GM21381 (cell line): ENCODE results near the gene AJAP1.

Experiments used
- ATAC-seq: cut with Tn5 transposase; IDR thresholded peaks from one replicate; pipeline ENCODE4 v1.9.1; 2021; ENCODE audit warnings: mild to moderate bottlenecking, moderate library complexity; ENCODE audit not compliant: unreplicated experiment

The AJAP1 gene

GRCh38 chr1:4628992-4629391, 25.4 kb upstream of the AJAP1 start:
- no peak for ATAC-seq

DNA sequence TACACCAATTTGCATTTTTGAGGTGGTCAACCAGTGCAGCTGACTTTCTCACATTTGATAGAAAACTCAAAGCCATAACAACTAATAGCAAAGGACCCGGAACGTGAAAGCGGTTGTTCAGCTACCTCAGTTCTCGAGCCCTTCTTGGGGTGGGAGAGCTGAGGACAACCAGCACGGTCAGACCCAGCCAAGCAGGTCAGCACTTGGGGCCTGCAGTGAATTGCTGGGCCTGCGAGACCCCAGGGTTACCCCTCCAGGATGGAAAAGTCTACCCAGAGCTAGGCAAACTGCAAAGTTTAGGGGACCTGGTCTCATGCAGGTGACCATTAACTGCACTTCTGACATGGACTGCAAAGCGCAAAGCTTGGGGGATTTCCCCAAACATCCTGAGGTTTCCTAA, 23.8 kb upstream of the AJAP1 start:
- ATAC-seq = no peak

- no peak for ATAC-seq
Measured at GRCh38 chr1:4631321-4631720, 23.1 kb upstream of the AJAP1 start.

DNA sequence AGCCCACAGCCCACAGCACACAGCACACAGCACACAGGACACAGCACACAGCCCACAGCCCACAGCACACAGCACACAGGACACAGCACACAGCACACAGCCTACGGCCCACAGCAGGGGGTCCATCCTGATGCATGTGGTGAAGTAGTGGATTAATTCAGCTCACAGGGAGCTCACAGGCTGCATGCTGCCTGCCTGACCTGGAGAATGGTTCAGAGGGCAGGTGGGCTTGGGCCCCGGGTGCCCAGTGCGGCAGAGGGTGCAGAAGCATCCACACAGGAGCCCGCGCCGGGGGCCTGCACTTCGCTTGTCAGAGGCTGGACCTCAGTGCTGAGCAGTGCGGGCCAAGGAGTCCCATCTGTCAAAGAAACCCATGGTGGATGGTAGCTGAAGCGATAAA, 21.1 kb upstream of the AJAP1 start:
- ATAC-seq = no peak

GRCh38 chr1:4634156-4634792, 20.1 kb upstream of the AJAP1 start:
- no peak for ATAC-seq

DNA sequence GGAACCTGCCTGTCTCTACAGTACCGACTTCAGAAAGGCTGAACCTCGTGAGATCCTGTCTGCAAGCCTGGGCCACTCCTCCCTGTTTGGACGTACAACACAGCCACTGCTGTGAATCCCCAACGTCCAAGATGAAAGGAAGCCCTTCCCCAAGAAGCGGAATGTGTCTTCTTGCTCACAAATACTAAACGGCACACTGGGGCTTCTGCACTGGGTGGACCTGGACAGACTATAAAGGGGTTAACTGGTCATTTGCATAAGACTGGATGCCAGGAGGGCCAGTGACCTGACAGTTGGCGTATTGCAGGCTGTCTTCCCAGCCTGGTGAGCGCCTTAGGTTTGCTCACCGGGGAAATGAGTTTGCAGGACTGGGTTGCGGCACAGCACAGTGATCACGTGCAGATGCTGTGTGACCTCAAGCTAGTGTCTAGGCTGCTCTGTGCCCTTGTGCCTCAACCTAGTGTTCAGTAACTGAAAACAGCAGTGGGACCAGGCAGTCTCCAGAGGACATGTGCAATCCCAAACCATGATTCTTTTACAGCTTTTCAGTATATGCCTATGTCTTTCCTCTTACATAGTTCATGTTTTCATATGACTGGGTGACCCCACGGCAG, 19.5 kb upstream of the AJAP1 start:
- no peak for ATAC-seq

GRCh38 chr1:4636186-4636585, 18.2 kb upstream of the AJAP1 start:
- ATAC-seq = no peak

- ATAC-seq = no peak
Measured at GRCh38 chr1:4636644-4637380, 17.6 kb upstream of the AJAP1 start.

DNA sequence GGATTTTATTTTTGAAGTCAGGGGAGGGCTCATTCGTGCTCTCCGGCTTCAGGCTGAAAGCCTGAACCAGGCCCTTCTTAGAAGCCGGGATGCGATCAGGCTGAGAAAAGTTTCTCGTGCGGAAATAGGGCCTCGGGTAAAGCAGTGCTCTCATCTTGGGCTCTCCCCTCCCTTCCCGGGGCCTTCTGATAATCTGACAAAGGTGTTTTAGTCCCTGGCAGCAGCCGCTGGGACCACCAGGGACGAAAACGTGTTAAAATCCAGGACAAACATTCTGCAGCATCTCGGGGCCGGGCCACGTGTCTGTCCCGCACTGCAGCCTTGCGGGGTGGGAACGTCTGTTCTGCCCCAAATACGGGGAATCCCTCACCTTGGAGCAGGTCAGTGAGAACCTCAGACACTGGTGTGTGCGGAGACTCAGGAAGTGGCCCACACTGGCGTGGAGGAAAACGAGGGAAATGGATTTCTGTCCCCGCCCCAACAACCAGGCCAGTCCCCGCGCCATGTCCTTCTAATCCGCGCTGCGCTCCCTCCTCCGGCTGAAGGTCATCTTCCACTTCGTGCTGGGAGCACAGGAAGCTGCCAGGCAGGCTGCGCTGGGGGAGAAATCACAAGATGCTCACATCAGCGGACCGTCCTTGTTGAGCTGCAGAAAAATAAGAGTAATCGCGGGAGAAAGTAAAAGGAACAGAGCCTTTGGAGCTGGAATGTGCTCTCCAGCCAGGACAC, 16.6 kb upstream of the AJAP1 start:
- no peak for ATAC-seq

DNA sequence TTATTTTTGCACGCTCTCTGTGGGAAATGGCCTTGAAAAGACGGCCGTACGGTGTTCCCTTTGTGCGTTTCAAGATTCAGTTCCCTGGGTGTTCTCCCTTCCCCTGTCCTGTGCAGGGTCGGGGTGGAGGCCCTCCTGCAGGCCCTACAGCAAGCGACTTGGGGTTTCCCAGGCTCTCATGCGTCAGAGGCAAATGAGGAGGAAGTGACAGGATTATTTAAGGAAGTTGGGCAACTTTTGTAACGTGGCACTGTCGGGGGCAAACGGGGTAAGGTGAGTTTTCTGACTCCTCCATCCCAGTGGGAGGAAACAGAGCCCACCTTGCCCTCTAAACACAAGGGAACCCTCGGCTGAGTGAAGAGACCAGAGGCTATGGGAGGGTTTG, 16.1 kb upstream of the AJAP1 start:
- no peak for ATAC-seq

- no peak for ATAC-seq
Measured at GRCh38 chr1:4640931-4641330, 13.5 kb upstream of the AJAP1 start.

DNA sequence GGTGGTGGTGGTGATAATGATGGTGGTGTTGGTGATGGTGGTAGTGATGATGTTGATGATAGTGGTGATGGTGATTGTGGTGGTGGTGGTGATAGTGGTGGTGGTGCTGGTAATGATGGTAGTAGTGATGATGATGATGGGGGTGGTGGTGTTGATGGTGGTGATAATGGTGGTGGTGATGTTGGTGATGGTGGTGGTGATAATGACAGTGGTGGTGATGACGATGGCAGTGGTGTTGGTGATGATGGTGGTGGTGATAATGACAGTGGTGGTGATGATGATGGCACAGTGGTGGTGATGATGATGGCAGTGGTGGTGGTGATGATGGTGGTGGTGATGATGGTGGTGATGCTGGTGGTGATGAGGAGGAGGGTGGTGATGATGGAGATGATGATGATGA, 7.0 kb upstream of the AJAP1 start:
- ATAC-seq = no peak

DNA sequence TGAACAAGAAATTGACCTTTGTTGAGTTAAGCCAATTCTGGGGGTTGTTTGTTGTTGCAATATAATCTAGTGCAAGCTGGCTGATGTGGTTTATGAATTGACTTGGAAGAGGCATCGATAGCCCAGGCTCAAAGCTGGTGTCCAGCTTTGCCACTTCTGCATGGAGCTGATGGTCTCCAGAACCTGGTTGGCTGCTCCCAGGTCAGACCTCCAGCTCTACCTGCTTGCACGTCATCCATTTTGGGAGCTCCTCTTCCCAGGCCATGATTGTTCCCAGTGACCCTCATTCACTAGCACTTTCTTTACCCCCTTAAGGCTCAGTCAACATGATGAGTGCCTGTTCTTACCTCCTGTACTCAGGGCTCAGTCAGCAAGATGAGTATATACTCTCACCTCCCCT, 5.8 kb upstream of the AJAP1 start:
- no peak for ATAC-seq

- ATAC-seq = no peak
Measured at GRCh38 chr1:4650481-4650880, 3.9 kb upstream of the AJAP1 start.

GRCh38 chr1:4650981-4651380, 3.4 kb upstream of the AJAP1 start:
- ATAC-seq = no peak

DNA sequence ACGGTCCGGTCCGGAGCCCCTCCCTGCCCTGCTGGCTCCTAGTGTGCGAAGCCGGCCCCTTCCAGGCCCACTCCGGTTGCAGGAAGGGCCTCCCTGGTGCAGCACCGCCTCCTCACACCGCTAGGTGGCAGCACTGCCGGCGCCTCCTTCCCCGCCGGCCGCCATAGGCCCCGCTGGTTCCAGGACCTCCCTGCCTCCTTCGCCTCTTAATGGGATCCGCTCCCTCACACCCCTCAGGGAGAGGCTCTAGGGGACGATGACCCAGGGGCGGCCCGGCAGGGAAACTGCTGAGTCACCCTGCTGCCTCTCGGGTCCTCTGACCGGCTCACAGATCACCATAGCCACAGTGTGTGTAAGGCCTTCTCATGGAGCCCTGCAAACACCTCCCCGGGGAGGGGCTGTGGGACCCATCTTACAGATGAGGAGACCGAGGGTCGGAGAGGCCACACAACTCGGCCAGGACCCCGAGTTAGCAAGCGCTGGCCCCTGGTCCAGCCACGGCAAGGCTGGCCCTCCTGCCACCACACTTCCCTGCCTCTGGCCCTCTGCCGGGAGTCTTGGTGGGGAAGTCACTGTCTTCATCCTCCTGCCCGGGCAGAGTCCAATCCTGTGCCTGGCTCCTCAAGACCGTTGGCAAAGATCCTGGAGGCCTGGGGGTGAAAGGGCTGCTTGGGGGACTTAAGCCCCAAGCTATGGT, 1.6 kb upstream of the AJAP1 start:
- ATAC-seq = peak; percentile 80

GRCh38 chr1:4653328-4653660, 1.1 kb upstream of the AJAP1 start:
- no peak for ATAC-seq

GRCh38 chr1:4654764-4655673, 610 bp downstream of the AJAP1 start:
- ATAC-seq = no peak

- ATAC-seq = no peak
Measured at GRCh38 chr1:4655674-4656532, 1.5 kb downstream of the AJAP1 start.
